Prostate gland (tissue), 2 donors: ENCODE data around the gene TRAT1.

Experiments used
- POLR2AphosphoS5 ChIP-seq: sonication (generic); formaldehyde crosslinking; IDR thresholded peaks from one replicate; pipeline ENCODE4 v1.6.1; 2017; ENCODE audit warnings: antibody characterized with exemption
- TF ChIP-seq, protein P1 (sequence below), 4 experiments: fragments of 200-600 bp in 2 of 4; fragments of 450-650 bp in 2 of 4; sonication (generic) in 2 of 4; IDR thresholded peaks; 1 replicate in 3 of 4; 2 replicates in 1 of 4; pipeline ENCODE4 v1.5.1; 2016 to 2019; ENCODE audit warnings: antibody characterized with exemption in 4 of 4, mild to moderate bottlenecking in 2 of 4, moderate library complexity in 2 of 4

DNA sequence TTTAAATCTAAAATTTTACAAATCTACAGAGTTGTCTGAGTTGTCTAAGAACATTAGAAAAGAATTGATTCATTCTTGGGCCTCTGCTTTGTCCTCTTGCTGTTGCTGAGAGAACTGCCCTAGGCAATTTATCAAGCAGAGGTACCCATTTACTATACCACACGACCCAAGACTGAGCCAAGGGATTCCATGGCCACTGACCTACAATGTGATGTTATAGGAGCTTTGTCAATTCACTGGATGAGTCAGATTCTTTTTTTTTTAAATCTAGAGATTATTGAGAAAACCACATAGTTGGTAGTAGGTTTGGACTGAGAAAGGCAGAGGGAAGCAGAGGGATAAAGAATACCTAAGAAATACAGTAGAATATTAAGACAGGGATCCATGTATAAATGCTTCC is 55.3 kb downstream of the TRAT1 start:
- TF ChIP-seq, protein P1, sequence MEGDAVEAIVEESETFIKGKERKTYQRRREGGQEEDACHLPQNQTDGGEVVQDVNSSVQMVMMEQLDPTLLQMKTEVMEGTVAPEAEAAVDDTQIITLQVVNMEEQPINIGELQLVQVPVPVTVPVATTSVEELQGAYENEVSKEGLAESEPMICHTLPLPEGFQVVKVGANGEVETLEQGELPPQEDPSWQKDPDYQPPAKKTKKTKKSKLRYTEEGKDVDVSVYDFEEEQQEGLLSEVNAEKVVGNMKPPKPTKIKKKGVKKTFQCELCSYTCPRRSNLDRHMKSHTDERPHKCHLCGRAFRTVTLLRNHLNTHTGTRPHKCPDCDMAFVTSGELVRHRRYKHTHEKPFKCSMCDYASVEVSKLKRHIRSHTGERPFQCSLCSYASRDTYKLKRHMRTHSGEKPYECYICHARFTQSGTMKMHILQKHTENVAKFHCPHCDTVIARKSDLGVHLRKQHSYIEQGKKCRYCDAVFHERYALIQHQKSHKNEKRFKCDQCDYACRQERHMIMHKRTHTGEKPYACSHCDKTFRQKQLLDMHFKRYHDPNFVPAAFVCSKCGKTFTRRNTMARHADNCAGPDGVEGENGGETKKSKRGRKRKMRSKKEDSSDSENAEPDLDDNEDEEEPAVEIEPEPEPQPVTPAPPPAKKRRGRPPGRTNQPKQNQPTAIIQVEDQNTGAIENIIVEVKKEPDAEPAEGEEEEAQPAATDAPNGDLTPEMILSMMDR (IDR thresholded peaks at IDR 0.05) = no peak
- no peak for TF ChIP-seq POLR2AphosphoS5
